KMS-11 (cell line): ENCODE data around the gene STARD13.
"Not testable (repeated sequence)": the region's sequence is repeated elsewhere in the genome, so short reads cannot be mapped to it uniquely, and the experiment has no call there.

Experiments used
- H2AFZ ChIP-seq: fragments of 200-600 bp; sonication (generic); 2 replicates; pipeline ENCODE4 v1.6.1; 2016; ENCODE audit warnings: antibody characterized with exemption, mixed run types, low read depth
- H3K27ac ChIP-seq: fragments of 200-600 bp; sonication (generic); 2 replicates; pipeline ENCODE4 v1.6.1; 2016; ENCODE audit warnings: mild to moderate bottlenecking, mixed run types
- H3K27me3 ChIP-seq: fragments of 200-600 bp; sonication (generic); 2 replicates; pipeline ENCODE4 v1.6.1; 2017; ENCODE audit warnings: mild to moderate bottlenecking, low read depth, mixed run types, moderate library complexity; ENCODE audit not compliant: insufficient read depth
- H3K36me3 ChIP-seq: fragments of 200-600 bp; sonication (generic); 2 replicates; pipeline ENCODE4 v1.6.1; 2017; ENCODE audit warnings: mild to moderate bottlenecking, mixed run types; ENCODE audit not compliant: insufficient read depth
- H3K4me1 ChIP-seq: fragments of 200-600 bp; sonication (generic); 2 replicates; pipeline ENCODE4 v1.6.1; 2016; ENCODE audit warnings: mild to moderate bottlenecking, low read depth, mixed run types; ENCODE audit not compliant: poor library complexity, severe bottlenecking
- H3K4me2 ChIP-seq: fragments of 200-600 bp; sonication (generic); 2 replicates; pipeline ENCODE4 v1.7.0; 2016; ENCODE audit warnings: mild to moderate bottlenecking, mixed run types
- H3K4me3 ChIP-seq: fragments of 200-600 bp; sonication (generic); IDR thresholded peaks from 2 replicates; pipeline ENCODE4 v1.6.1; 2017; ENCODE audit warnings: low read depth, low read length, mixed read lengths; ENCODE audit not compliant: insufficient read depth
- H3K79me2 ChIP-seq: fragments of 200-600 bp; sonication (generic); 2 replicates; pipeline ENCODE4 v1.6.1; 2016; ENCODE audit warnings: low read depth, mixed run types; ENCODE audit not compliant: insufficient read depth
- H3K9ac ChIP-seq: fragments of 200-600 bp; sonication (generic); 2 replicates; pipeline ENCODE4 v1.6.1; 2016; ENCODE audit warnings: mild to moderate bottlenecking, mixed run types
- H4K20me1 ChIP-seq: fragments of 200-600 bp; sonication (generic); 2 replicates; pipeline ENCODE4 v1.6.1; 2016; ENCODE audit warnings: mild to moderate bottlenecking, mixed run types; ENCODE audit not compliant: insufficient read depth
- CTCF ChIP-seq: fragments of 200-600 bp; sonication (generic); conservative IDR thresholded peaks from 2 replicates; pipeline ENCODE4 v1.6.1; 2017; ENCODE audit warnings: low read depth, mild to moderate bottlenecking, antibody characterized with exemption, low read length, moderate library complexity, mixed read lengths

The STARD13 gene

GRCh38 chr13:33180122-33180804 lies 105.3 kb downstream of the STARD13 start:
- Histone ChIP-seq H3K79me2 (no peaks in the 10 kb centered on the region), H3K27me3 (no peaks in the 10 kb centered on the region), H3K4me3 (no peak overlapping the region), H3K36me3 (no peaks in the 10 kb centered on the region), H2AFZ (no peak overlapping the region), H3K9ac (no peak overlapping the region), H3K4me1 (peaks cover 4% of the 10 kb centered on the region), H3K27ac (no peak overlapping the region), H3K4me2 (no peak overlapping the region), H4K20me1 (no peaks in the 10 kb centered on the region)
- no peak for TF ChIP-seq CTCF

DNA sequence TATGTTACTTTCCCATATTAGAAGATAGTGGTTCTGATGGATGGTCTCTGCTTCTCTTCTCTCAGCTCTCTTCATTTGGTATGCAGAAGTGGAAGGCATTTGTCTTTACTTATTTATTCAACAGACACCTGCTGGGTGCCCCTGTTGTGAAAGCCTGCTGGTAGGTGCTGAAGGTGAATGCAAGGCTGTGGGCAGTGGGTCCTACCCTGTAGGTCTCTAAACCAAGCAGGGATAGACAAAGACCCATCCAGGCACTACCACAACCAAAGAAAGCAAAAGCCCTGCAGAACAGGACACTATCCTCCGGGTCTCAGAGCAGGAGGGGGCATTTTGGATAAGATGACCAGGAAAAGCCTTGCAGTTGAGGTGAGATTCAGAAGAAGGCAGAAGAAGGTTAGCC lies 106.1 kb downstream of the STARD13 start:
- no peak overlapping the region for H3K4me3 ChIP-seq
- no peak overlapping the region for H3K9ac ChIP-seq
- no peaks in the 10 kb centered on the region for H3K27me3 ChIP-seq
- no peaks in the 10 kb centered on the region for H3K36me3 ChIP-seq
- no peak for TF ChIP-seq CTCF
- H3K79me2 ChIP-seq, result no peaks in the 10 kb centered on the region
- no peak overlapping the region for H3K4me2 ChIP-seq
- H4K20me1 ChIP-seq, result no peaks in the 10 kb centered on the region
- H3K4me1 ChIP-seq, result peaks cover 4% of the 10 kb centered on the region
- no peak overlapping the region for H3K27ac ChIP-seq
- H2AFZ ChIP-seq, result no peak overlapping the region

- Histone ChIP-seq H4K20me1 (no peaks in the 10 kb centered on the region), H3K9ac (no peak overlapping the region), H3K4me2 (no peak overlapping the region), H3K79me2 (no peaks in the 10 kb centered on the region), H3K4me3 (no peak overlapping the region), H3K4me1 (peaks cover 2% of the 10 kb centered on the region), H2AFZ (no peak overlapping the region), H3K27ac (no peak overlapping the region), H3K36me3 (no peaks in the 10 kb centered on the region), H3K27me3 (no peaks in the 10 kb centered on the region)
- TF ChIP-seq CTCF, result no peak
These were observed 107.2 kb downstream of the STARD13 start for GRCh38 chr13:33178209-33178840.

DNA sequence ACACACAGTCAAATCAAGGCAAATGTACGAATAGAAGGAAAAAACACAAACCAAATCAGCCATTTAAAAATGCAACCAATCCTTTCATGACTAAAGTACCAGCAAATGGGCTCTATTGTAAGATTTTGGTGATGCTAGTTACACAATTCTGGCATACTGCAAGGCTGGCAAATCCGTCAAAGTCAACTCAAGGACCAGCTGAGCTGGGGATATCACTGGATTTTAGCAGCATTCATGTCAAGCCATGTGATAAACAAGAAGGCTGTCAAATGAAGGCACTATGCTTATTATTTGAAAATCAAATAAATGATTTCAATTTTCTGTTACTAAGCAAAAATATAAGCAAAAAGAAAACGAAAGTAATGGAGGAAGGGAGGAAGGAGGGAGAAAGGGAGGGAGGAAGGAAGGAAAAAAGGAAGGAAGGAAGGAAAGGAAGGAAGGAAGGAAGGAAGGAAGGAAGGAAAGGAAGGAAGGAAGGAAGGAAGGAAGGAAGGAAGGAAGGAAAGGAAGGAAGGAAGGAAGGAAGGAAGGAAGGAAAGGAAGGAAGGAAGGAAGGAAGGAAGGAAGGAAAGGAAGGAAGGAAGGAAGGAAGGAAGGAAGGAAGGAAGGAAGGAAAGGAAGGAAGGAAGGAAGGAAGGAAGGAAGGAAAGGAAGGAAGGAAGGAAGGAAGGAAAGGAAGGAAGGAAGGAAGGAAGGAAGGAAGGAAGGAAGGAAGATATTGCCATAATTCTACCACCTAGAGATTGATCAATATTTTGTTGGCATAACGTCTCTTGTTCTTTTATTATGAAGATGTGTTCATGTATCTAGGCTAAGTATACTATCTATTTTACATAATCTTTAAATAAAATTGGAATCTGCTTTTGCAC lies 108.0 kb downstream of the STARD13 start:
- H3K4me2 ChIP-seq, H3K9ac ChIP-seq, H3K4me3 ChIP-seq, H2AFZ ChIP-seq, H3K27ac ChIP-seq, H3K79me2 ChIP-seq, H4K20me1 ChIP-seq, H3K4me1 ChIP-seq, H3K27me3 ChIP-seq, H3K36me3 ChIP-seq: not testable (repeated sequence)
